Measurements from ENCODE around the gene APLP1. TPM values are rescaled to one million over a fixed set of nuclear protein-coding genes. Genes with fewer than 3 reads are reported as not detected.

APLP1 gene
- total RNA-seq, 2 experiments from 2014 or later, result 0.76 to 1.1 TPM

Other genes with a start within 250 kb of the APLP1 start
- 100 to 1,000 TPM in 1 of 2 experiments, 10 to 100 TPM in 1; 99.5 to 102 TPM for gene RBM42, start 239.5 kb upstream of the APLP1 start, total RNA-seq
- gene ETV2, start 226.8 kb upstream of the APLP1 start, total RNA-seq, result under 1 TPM; 0.65 to 0.96 TPM
- 100 to 1,000 TPM; 440 to 442 TPM for gene COX6B1, start 220.3 kb upstream of the APLP1 start, total RNA-seq
- gene UPK1A, start 202.1 kb upstream of the APLP1 start, total RNA-seq, result under 1 TPM; 0.65 to 0.86 TPM
- gene ZBTB32, start 164.0 kb upstream of the APLP1 start, total RNA-seq, result 10 to 100 TPM; 94.8 to 96.2 TPM
- 10 to 100 TPM; 57.3 to 57.5 TPM for gene KMT2B, start 150.6 kb upstream of the APLP1 start, total RNA-seq
- gene IGFLR1, start 126.1 kb upstream of the APLP1 start, total RNA-seq, result 10 to 100 TPM; 78.9 to 90.5 TPM
- gene U2AF1L4, start 123.2 kb upstream of the APLP1 start, total RNA-seq, result 10 to 100 TPM; 35.5 to 36.2 TPM
- gene PSENEN, start 122.9 kb upstream of the APLP1 start, total RNA-seq, result 10 to 100 TPM; 48.1 to 51.3 TPM
- gene LIN37, start 120.0 kb upstream of the APLP1 start, total RNA-seq, result 10 to 100 TPM; 13.1 to 16.2 TPM
- under 1 TPM in 1 of 2 experiments, not detected in 1; 0.48 TPM for gene HSPB6, start 111.5 kb upstream of the APLP1 start, total RNA-seq
- 10 to 100 TPM; 47.1 to 52.4 TPM for gene PROSER3, start 110.4 kb upstream of the APLP1 start, total RNA-seq
- 10 to 100 TPM; 60.9 to 67.0 TPM for gene ARHGAP33, start 93.0 kb upstream of the APLP1 start, total RNA-seq
- gene PRODH2, start 55.7 kb upstream of the APLP1 start, total RNA-seq, result not detected
- gene NPHS1, start 16.1 kb upstream of the APLP1 start, total RNA-seq, result not detected
- under 1 TPM; 0.55 to 0.58 TPM for gene KIRREL2, start 11.7 kb upstream of the APLP1 start, total RNA-seq
- gene NFKBID, start 32.0 kb downstream of the APLP1 start, total RNA-seq, result 10 to 100 TPM; 36.3 to 40.3 TPM
- gene HCST, start 34.0 kb downstream of the APLP1 start, total RNA-seq, result 100 to 1,000 TPM; 204 to 218 TPM
- 1 to 10 TPM in 1 of 2 experiments, under 1 TPM in 1; 0.58 to 1.1 TPM for gene TYROBP, start 39.7 kb downstream of the APLP1 start, total RNA-seq
- 10 to 100 TPM; 13.5 to 17.0 TPM for gene LRFN3, start 67.8 kb downstream of the APLP1 start, total RNA-seq
- 10 to 100 TPM; 17.3 to 18.3 TPM for gene SDHAF1, start 126.6 kb downstream of the APLP1 start, total RNA-seq
- gene SYNE4, start 140.2 kb downstream of the APLP1 start, total RNA-seq, result 1 to 10 TPM; 1.6 to 2.5 TPM
- gene ALKBH6, start 145.6 kb downstream of the APLP1 start, total RNA-seq, result 10 to 100 TPM; 44.7 to 45.4 TPM
- 1 to 10 TPM; 1.7 to 2.2 TPM for gene CLIP3, start 164.3 kb downstream of the APLP1 start, total RNA-seq
- gene THAP8, start 185.7 kb downstream of the APLP1 start, total RNA-seq, result 1 to 10 TPM; 5.7 TPM
- 10 to 100 TPM; 24.1 to 25.0 TPM for gene WDR62, start 186.3 kb downstream of the APLP1 start, total RNA-seq
- not detected for gene OVOL3, start 242.6 kb downstream of the APLP1 start, total RNA-seq
- 10 to 100 TPM; 47.3 to 57.4 TPM for gene POLR2I, start 246.3 kb downstream of the APLP1 start, total RNA-seq
- gene TBCB, start 246.9 kb downstream of the APLP1 start, total RNA-seq, result 100 to 1,000 TPM; 185 to 200 TPM

Data from activated CD4-positive, alpha-beta memory T cell treated with anti-CD3 and anti-CD28 coated beads, Interleukin-2, amount 10 ng/mL, durations not matched to agents 7 days and 5 days (primary cell).